AG09319 (cell line): Measurements from ENCODE around the gene CDK5RAP2.

Experiments used
- DNase-seq: peaks from one replicate; pipeline ENCODE4 v3.0.0-alpha.2; 2010; ENCODE audit warnings: low read depth; ENCODE audit errors: extremely low read depth
- CTCF ChIP-seq: IDR thresholded peaks from 2 replicates; pipeline ENCODE4 v1.5.1; 2011; ENCODE audit warnings: low read depth, mild to moderate bottlenecking, inconsistent platforms, low read length, moderate library complexity

Gene CDK5RAP2

GRCh38 chr9:120528829-120529228 lies 51.1 kb downstream of the CDK5RAP2 start:
- TF ChIP-seq CTCF: no peak
- DNase-seq: no peak

- DNase-seq: no peak
Observed at GRCh38 chr9:120528327-120528726, 51.6 kb downstream of the CDK5RAP2 start.

GRCh38 chr9:120526534-120526933 lies 53.4 kb downstream of the CDK5RAP2 start:
- no peak for DNase-seq
- no peak for TF ChIP-seq CTCF

More at GRCh38 chr9:120528327-120528726, 51.6 kb downstream of the CDK5RAP2 start:
- TF ChIP-seq CTCF: no peak

GRCh38 chr9:120524863-120525262 lies 55.1 kb downstream of the CDK5RAP2 start:
- DNase-seq: no peak
- TF ChIP-seq CTCF: no peak

GRCh38 chr9:120524038-120524437 lies 55.9 kb downstream of the CDK5RAP2 start:
- DNase-seq: no peak

GRCh38 chr9:120522558-120522957 lies 57.4 kb downstream of the CDK5RAP2 start:
- DNase-seq: no peak
- no peak for TF ChIP-seq CTCF

More at GRCh38 chr9:120524038-120524437, 55.9 kb downstream of the CDK5RAP2 start:
- no peak for TF ChIP-seq CTCF

GRCh38 chr9:120522032-120522431 lies 57.9 kb downstream of the CDK5RAP2 start:
- TF ChIP-seq CTCF: no peak
- DNase-seq: no peak
